ENCODE measurements around the gene ANP32B.

- TF ChIP-seq GATA2 (IDR thresholded peaks at IDR 0.05; ENCODE audit: low read depth, low read length) (no peak), GATA3 (IDR thresholded peaks at IDR 0.05; ENCODE audit: low read depth, low read length) (no peak)
These were observed 13.0 kb upstream of the ANP32B start for GRCh38 chr9:97970165-97970564.
